Fibroblast of skin of left quadriceps (primary cell): Measurements from ENCODE around the gene SGCG.
"Not testable (repeated sequence)": the region's sequence is repeated elsewhere in the genome, so short reads cannot be mapped to it uniquely, and the experiment has no call there.

Experiments
- DNase-seq, 2 experiments: peaks; one replicate each; pipeline ENCODE4 v3.0.0-alpha.2; 2013; ENCODE audit warnings: low read depth in 2 of 2

The SGCG gene

GRCh38 chr13:23180711-23181110 lies at the start of gene SGCG:
TSS of gene SGCG (plus strand) at chr13:23180979. CDS start at chr13:23203695, 22,716 bp downstream.
- no peak for DNase-seq

- no peak for DNase-seq
Observed at GRCh38 chr13:23134542-23134941, 46.2 kb upstream of the SGCG start.

GRCh38 chr13:23140492-23140891 lies 40.3 kb upstream of the SGCG start:
- DNase-seq, result no peak

- DNase-seq, result no peak
Observed at GRCh38 chr13:23141964-23142363, 38.8 kb upstream of the SGCG start.

GRCh38 chr13:23142607-23143006 lies 38.2 kb upstream of the SGCG start:
- not testable (repeated sequence) for DNase-seq

GRCh38 chr13:23144431-23144830 lies 36.3 kb upstream of the SGCG start:
- no peak for DNase-seq

- DNase-seq, result no peak
Observed at GRCh38 chr13:23146006-23146405, 34.8 kb upstream of the SGCG start.

GRCh38 chr13:23146811-23147625 lies 33.8 kb upstream of the SGCG start:
- peak; percentile 35 to 44 for DNase-seq

GRCh38 chr13:23147827-23148226 lies 33.0 kb upstream of the SGCG start:
- no peak for DNase-seq

- no peak for DNase-seq
Observed at GRCh38 chr13:23157781-23158180, 23.0 kb upstream of the SGCG start.

GRCh38 chr13:23159205-23159759 lies 21.5 kb upstream of the SGCG start:
- no peak for DNase-seq

GRCh38 chr13:23159760-23160637 lies 20.8 kb upstream of the SGCG start:
- DNase-seq, result no peak

- no peak for DNase-seq
Observed at GRCh38 chr13:23160638-23161480, 19.9 kb upstream of the SGCG start.

- no peak for DNase-seq
Observed at GRCh38 chr13:23161481-23161825, 19.3 kb upstream of the SGCG start.

- DNase-seq, result no peak
Observed at GRCh38 chr13:23175920-23176319, 4.9 kb upstream of the SGCG start.

GRCh38 chr13:23182142-23182541 lies 1.4 kb downstream of the SGCG start:
- DNase-seq, result no peak

- DNase-seq, result no peak
Observed at GRCh38 chr13:23183292-23183691, 2.5 kb downstream of the SGCG start.

- DNase-seq, result no peak
Observed at GRCh38 chr13:23185542-23185941, 4.8 kb downstream of the SGCG start.

GRCh38 chr13:23201870-23202269 lies 21.1 kb downstream of the SGCG start:
- DNase-seq, result no peak

GRCh38 chr13:23202383-23202782 lies 21.6 kb downstream of the SGCG start:
- peak; percentile 6 to 12 for DNase-seq

GRCh38 chr13:23203516-23203915 lies 22.7 kb downstream of the SGCG start:
- no peak for DNase-seq

- no peak for DNase-seq
Observed at GRCh38 chr13:23205807-23206206, 25.0 kb downstream of the SGCG start.
